Endothelial cell of umbilical vein (primary cell): ENCODE data around the gene ACADVL. TPM values are rescaled to one million over a fixed set of nuclear protein-coding genes. Genes with fewer than 3 reads are reported as not detected.
A peak's percentile ranks its signal among the peaks of the same experiment; 100 is the strongest.

ENCODE experiments used
- BruUV-seq: library from RNA; stranded (reverse); fragments of 400-500 nt; replicated peaks from 2 replicates; lab custom pipeline; 2021; lab: Mats Ljungman, UMichigan
- CTCF ChIA-PET: fragments of 300-600, 350-600 bp; sonication (Branson Sonifier 250); formaldehyde crosslinking; loops from one replicate; lab custom pipeline; 2021; ENCODE audit warnings: antibody characterized with exemption, inconsistent platforms; lab: Charles Lee
- POLR2A ChIA-PET: fragments of 300-600, 350-600 bp; sonication (Branson Sonifier 250); formaldehyde crosslinking; loops from one replicate; lab custom pipeline; 2021; ENCODE audit warnings: antibody characterized with exemption, inconsistent platforms; lab: Charles Lee
- DNase-seq: peaks from one replicate; pipeline ENCODE4 v3.0.0-alpha.2; 2011; ENCODE audit warnings: low read depth, low spot score
- FAIRE-seq: peaks from 2 replicates; lab custom pipeline; 2011; peaks lifted over from hg19 to GRCh38; lab: Jason Lieb, UNC
- H2AFZ ChIP-seq: 2 replicates; pipeline ENCODE4 v1.6.0; 2012; ENCODE audit warnings: low read depth, low read length, control low read depth, inconsistent platforms
- H3K27ac ChIP-seq: 2 replicates; pipeline ENCODE4 v1.5.1; 2011; ENCODE audit warnings: low read depth, mild to moderate bottlenecking, control low read depth, low read length, moderate library complexity; ENCODE audit not compliant: insufficient read depth
- H3K27me3 ChIP-seq, 2 experiments: 2 replicates each; pipeline versions ENCODE4 v1.6.0 to v1.6.1; 2011; ENCODE audit warnings: low read length in 2 of 2, mixed read lengths in 1 of 2; ENCODE audit not compliant: control insufficient read depth in 2 of 2, insufficient read depth in 2 of 2
- H3K36me3 ChIP-seq, 2 experiments: 2 replicates in 1 of 2; 3 replicates in 1 of 2; pipeline ENCODE4 v1.5.1; 2011; ENCODE audit warnings: low read length in 2 of 2, mild to moderate bottlenecking in 1 of 2, moderate library complexity in 1 of 2; ENCODE audit not compliant: control insufficient read depth in 2 of 2, insufficient read depth in 2 of 2; ENCODE audit errors: extremely low read depth in 1 of 2
- H3K4me1 ChIP-seq: 3 replicates; pipeline ENCODE4 v1.5.1; 2011; ENCODE audit warnings: mild to moderate bottlenecking, low read length; ENCODE audit not compliant: control insufficient read depth, insufficient read depth; ENCODE audit errors: extremely low read depth
- H3K4me2 ChIP-seq: 2 replicates; pipeline ENCODE4 v1.6.1; 2011; ENCODE audit warnings: low read length, control low read depth, mixed read lengths; ENCODE audit not compliant: insufficient read depth
- H3K4me3 ChIP-seq, 3 experiments: fragments of 200-600 bp in 1 of 3; sonication (generic), shearing (Covaris generic) in 1 of 3; replicated peaks in 1 of 3; 2 replicates each; pipeline ENCODE4 v1.5.1; 2011 to 2016; ENCODE audit warnings: control low read depth in 3 of 3, low read length in 3 of 3, mild to moderate bottlenecking in 2 of 3, inconsistent platforms in 1 of 3, low read depth in 1 of 3, moderate library complexity in 1 of 3; ENCODE audit not compliant: insufficient read depth in 1 of 3
- H3K79me2 ChIP-seq: 2 replicates; pipeline ENCODE4 v1.6.0; 2012; ENCODE audit warnings: low read length, inconsistent platforms; ENCODE audit not compliant: control insufficient read depth, insufficient read depth
- H3K9ac ChIP-seq: replicated peaks from 2 replicates; pipeline ENCODE3; 2011; ENCODE audit warnings: low read length, control low read depth; ENCODE audit not compliant: insufficient read depth; ENCODE audit errors: extremely low read depth
- H3K9me1 ChIP-seq: replicated peaks from 3 replicates; pipeline ENCODE4 v1.6.0; 2011; ENCODE audit warnings: mild to moderate bottlenecking, low read length; ENCODE audit not compliant: control insufficient read depth, insufficient read depth; ENCODE audit errors: extremely low read depth
- H3K9me3 ChIP-seq: replicated peaks from 2 replicates; pipeline ENCODE4 v1.5.1; 2012; ENCODE audit warnings: low read length, inconsistent platforms; ENCODE audit not compliant: control insufficient read depth, insufficient read depth
- H4K20me1 ChIP-seq: replicated peaks from 2 replicates; pipeline ENCODE3; 2011; ENCODE audit warnings: mild to moderate bottlenecking, low read length; ENCODE audit not compliant: control insufficient read depth, insufficient read depth; ENCODE audit errors: extremely low read depth
- EZH2 ChIP-seq: IDR thresholded peaks from 2 replicates; pipeline ENCODE4 v1.6.1; 2012; ENCODE audit warnings: borderline replicate concordance, low read depth, mild to moderate bottlenecking, moderate library complexity, low read length, inconsistent platforms; ENCODE audit not compliant: severe bottlenecking
- GATA2 ChIP-seq: IDR thresholded peaks from 2 replicates; pipeline ENCODE4 v1.7.0; 2011; ENCODE audit warnings: low read depth, mild to moderate bottlenecking, moderate library complexity, mixed read lengths, low read length; ENCODE audit not compliant: insufficient read length, insufficient read depth
- JUN ChIP-seq: IDR thresholded peaks from 2 replicates; pipeline ENCODE4 v1.6.1; 2011; ENCODE audit warnings: borderline replicate concordance, low read depth; ENCODE audit not compliant: insufficient read length, insufficient read depth
- MYC ChIP-seq: IDR thresholded peaks from one replicate; pipeline ENCODE4 v1.6.1; 2011; ENCODE audit warnings: mild to moderate bottlenecking, low read depth, low read length
- POLR2A ChIP-seq: IDR thresholded peaks from 2 replicates; pipeline ENCODE4 v1.6.1; 2012; ENCODE audit warnings: low read depth, mild to moderate bottlenecking, control low read depth, low read length
- POLR2AphosphoS5 ChIP-seq: IDR thresholded peaks from 2 replicates; pipeline ENCODE4 v1.6.1; 2012; ENCODE audit warnings: low read depth, mild to moderate bottlenecking, control low read depth, low read length, moderate library complexity; ENCODE audit not compliant: insufficient read depth
- dilution Hi-C: fragments of 300-500 bp; cut with MboI; formaldehyde crosslinking; loops from one replicate; pipeline ENCODE4 v1.15.0; 2019; ENCODE audit warnings: low sequenced_read_pairs; ENCODE audit not compliant: extremely low pct_ligation_motif_present
- intact Hi-C: fragments of 100-400 bp; cut with micrococcal nuclease; formaldehyde crosslinking; loops from one replicate; pipeline ENCODE4 v1.10.0; 2022
- polyA plus RNA-seq, 4 experiments: library from polyadenylated mRNA; depleted of rRNA in 3 of 4; stranded (reverse) in 3 of 4; unstranded in 1 of 4; fragments of >200 nt; gene quantifications; 2 replicates each; pipeline versions ENCODE4 v1.2.1 to v1.2.3, GENCODE V29; 2011 to 2012; ENCODE audit warnings: missing spikeins in 1 of 4
- total RNA-seq: library from RNA; stranded (reverse); gene quantifications from 2 replicates; pipeline ENCODE4 v1.2.3, GENCODE V29; 2021
- TF ChIP-seq, protein P1 (sequence below): IDR thresholded peaks from 2 replicates; pipeline ENCODE4 v1.6.1; 2011; ENCODE audit not compliant: insufficient read depth, insufficient read length

ACADVL gene
- total and polyA plus RNA-seq, 2 donors (not counting 3 experiments of a cell fraction or from before 2014, with no cell fraction given), result 308 to 376 TPM

DNA sequence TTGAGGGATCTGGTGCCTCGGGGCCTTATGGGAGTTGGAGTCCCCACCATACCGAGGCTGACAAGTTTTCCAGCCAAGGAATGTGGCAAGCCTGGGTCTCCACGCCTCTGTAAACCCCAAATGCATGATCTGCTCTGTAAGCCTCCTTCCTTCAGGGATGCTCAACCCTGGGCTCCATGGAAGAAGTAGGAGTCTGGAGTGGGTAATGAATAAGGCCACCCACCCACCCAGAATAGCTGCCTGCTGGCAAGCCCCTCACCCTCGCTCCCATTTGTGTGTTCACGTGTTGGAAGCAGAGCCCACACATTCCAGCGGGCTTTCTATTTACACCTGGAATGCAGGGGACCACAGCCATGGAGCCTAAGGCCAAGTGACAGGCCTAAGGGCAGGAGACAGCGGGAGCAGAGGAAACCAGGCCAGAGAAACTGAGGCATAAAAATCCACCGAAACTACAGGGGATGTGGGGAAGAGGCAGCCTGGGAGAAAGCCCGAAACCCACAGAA, 4.6 kb upstream of the ACADVL start:
- Histone ChIP-seq H3K79me2 (peaks cover 20% of the 10 kb centered on the region), H3K4me1 (peaks cover 34% of the 10 kb centered on the region), H3K27me3 (no peaks in the 10 kb centered on the region), H3K9me1 (no peaks in the 10 kb centered on the region), H3K36me3 (no peaks in the 10 kb centered on the region), H4K20me1 (no peaks in the 10 kb centered on the region), H3K4me2 (peak overlapping the region; percentile 50), H3K9me3 (no peaks in the 10 kb centered on the region), H3K27ac (no peak overlapping the region), H3K4me3 (no peak overlapping the region), H3K9ac (no peak overlapping the region), H2AFZ (no peak overlapping the region)
- no TSS peak for BruUV-seq
- CTCF ChIA-PET, result interaction anchor here (1.0 to 2.8 kb wide), 4 partner anchors 41 to 170 kb away, joined by 3 to 16 read pairs (median 4); no protein-coding TSS in a partner anchor
- FAIRE-seq (no peak), DNase-seq (no peak)
- intact Hi-C loops (loop anchor here (2.0 kb wide), 1 partner anchor 92 kb away; the partner anchor contains the start of gene EIF5A), dilution Hi-C loops (no loop called here)
- TF ChIP-seq POLR2AphosphoS5 (no peak), MYC (no peak), GATA2 (no peak), EZH2 (no peak), JUN (no peak)
- POLR2A ChIA-PET, result interaction anchor here (0.6 kb wide), 1 partner anchor 43 kb away, joined by 4 read pairs; no protein-coding TSS in a partner anchor

- H3K9ac ChIP-seq, result no peak overlapping the region
- peak overlapping the region; percentile 58 for H3K4me2 ChIP-seq
- POLR2A ChIA-PET, result interaction anchor here (0.6 kb wide), 1 partner anchor 42 kb away, joined by 4 read pairs; no protein-coding TSS in a partner anchor
- no peak for TF ChIP-seq POLR2A
- TF ChIP-seq, protein P1, sequence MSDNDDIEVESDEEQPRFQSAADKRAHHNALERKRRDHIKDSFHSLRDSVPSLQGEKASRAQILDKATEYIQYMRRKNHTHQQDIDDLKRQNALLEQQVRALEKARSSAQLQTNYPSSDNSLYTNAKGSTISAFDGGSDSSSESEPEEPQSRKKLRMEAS, result peak; percentile 37
- no peak for TF ChIP-seq MYC
- H3K4me3 ChIP-seq, result peak overlapping the region in 1 of 3 experiments; percentile 52
- H3K36me3 ChIP-seq, result no peaks in the 10 kb centered on the region
- FAIRE-seq (no peak), DNase-seq (no peak)
- H3K4me1 ChIP-seq, result peaks cover 39% of the 10 kb centered on the region
- BruUV-seq, result no TSS peak
- H3K27ac ChIP-seq, result no peak overlapping the region
- dilution Hi-C loops, result no loop called here
- no peak overlapping the region for H2AFZ ChIP-seq
- intact Hi-C loops, result loop anchor here (2.0 kb wide), 1 partner anchor 91 kb away; the partner anchor contains the start of gene EIF5A
- H3K9me3 ChIP-seq, result no peaks in the 10 kb centered on the region
- CTCF ChIA-PET, result interaction anchor here (0.6 to 1.5 kb wide), 3 partner anchors 114 to 189 kb away, joined by 3 to 4 read pairs (median 4); no protein-coding TSS in a partner anchor
- H4K20me1 ChIP-seq, result no peaks in the 10 kb centered on the region
- peaks cover 20% of the 10 kb centered on the region for H3K79me2 ChIP-seq
- no peaks in the 10 kb centered on the region for H3K27me3 ChIP-seq
- no peaks in the 10 kb centered on the region for H3K9me1 ChIP-seq
Observed at GRCh38 chr17:7215652-7216180, 4.0 kb upstream of the ACADVL start.
